ENCODE results near the gene ARHGAP6. TPM values are rescaled to one million over a fixed set of nuclear protein-coding genes. Genes with fewer than 3 reads are reported as not detected.

The ARHGAP6 gene
- total RNA-seq, 1 experiment from 2014 or later, result 0.10 TPM

GRCh38 chrX:11484290-11484689, 181.4 kb downstream of the ARHGAP6 start:
- TF ChIP-seq ZNF274 (IDR thresholded peaks at IDR 0.05; ENCODE audit: low read depth, low read length), result no peak
- TF ChIP-seq MAX (IDR thresholded peaks at IDR 0.05), result no peak
- TF ChIP-seq POLR2A (IDR thresholded peaks at IDR 0.05; ENCODE audit: borderline replicate concordance, extremely low read depth, insufficient read depth, insufficient read length), result no peak
- TF ChIP-seq EZH2phosphoT487 (IDR thresholded peaks at IDR 0.05; ENCODE audit: borderline replicate concordance), result no peak
- TF ChIP-seq SP1 (IDR thresholded peaks at IDR 0.05; ENCODE audit: low read depth), result no peak
- TF ChIP-seq ELF1 (IDR thresholded peaks at IDR 0.05; ENCODE audit: borderline replicate concordance, low read depth), result no peak
- TF ChIP-seq, protein P1, sequence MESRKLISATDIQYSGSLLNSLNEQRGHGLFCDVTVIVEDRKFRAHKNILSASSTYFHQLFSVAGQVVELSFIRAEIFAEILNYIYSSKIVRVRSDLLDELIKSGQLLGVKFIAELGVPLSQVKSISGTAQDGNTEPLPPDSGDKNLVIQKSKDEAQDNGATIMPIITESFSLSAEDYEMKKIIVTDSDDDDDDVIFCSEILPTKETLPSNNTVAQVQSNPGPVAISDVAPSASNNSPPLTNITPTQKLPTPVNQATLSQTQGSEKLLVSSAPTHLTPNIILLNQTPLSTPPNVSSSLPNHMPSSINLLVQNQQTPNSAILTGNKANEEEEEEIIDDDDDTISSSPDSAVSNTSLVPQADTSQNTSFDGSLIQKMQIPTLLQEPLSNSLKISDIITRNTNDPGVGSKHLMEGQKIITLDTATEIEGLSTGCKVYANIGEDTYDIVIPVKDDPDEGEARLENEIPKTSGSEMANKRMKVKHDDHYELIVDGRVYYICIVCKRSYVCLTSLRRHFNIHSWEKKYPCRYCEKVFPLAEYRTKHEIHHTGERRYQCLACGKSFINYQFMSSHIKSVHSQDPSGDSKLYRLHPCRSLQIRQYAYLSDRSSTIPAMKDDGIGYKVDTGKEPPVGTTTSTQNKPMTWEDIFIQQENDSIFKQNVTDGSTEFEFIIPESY (IDR thresholded peaks at IDR 0.05; ENCODE audit: extremely low read depth, insufficient replicate concordance, low read length), result no peak
- TF ChIP-seq SIN3A (IDR thresholded peaks at IDR 0.05; ENCODE audit: low read depth), result no peak
- TF ChIP-seq, protein P2, sequence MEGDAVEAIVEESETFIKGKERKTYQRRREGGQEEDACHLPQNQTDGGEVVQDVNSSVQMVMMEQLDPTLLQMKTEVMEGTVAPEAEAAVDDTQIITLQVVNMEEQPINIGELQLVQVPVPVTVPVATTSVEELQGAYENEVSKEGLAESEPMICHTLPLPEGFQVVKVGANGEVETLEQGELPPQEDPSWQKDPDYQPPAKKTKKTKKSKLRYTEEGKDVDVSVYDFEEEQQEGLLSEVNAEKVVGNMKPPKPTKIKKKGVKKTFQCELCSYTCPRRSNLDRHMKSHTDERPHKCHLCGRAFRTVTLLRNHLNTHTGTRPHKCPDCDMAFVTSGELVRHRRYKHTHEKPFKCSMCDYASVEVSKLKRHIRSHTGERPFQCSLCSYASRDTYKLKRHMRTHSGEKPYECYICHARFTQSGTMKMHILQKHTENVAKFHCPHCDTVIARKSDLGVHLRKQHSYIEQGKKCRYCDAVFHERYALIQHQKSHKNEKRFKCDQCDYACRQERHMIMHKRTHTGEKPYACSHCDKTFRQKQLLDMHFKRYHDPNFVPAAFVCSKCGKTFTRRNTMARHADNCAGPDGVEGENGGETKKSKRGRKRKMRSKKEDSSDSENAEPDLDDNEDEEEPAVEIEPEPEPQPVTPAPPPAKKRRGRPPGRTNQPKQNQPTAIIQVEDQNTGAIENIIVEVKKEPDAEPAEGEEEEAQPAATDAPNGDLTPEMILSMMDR (IDR thresholded peaks at IDR 0.05 in 2 of 3, conservative IDR thresholded peaks at IDR 0.05 in 1 of 3; ENCODE audit: borderline replicate concordance in 1 of 3, insufficient read depth in 1 of 3, low read depth in 2 of 3, low read length in 2 of 3), result no peak
- TF ChIP-seq, protein P3, sequence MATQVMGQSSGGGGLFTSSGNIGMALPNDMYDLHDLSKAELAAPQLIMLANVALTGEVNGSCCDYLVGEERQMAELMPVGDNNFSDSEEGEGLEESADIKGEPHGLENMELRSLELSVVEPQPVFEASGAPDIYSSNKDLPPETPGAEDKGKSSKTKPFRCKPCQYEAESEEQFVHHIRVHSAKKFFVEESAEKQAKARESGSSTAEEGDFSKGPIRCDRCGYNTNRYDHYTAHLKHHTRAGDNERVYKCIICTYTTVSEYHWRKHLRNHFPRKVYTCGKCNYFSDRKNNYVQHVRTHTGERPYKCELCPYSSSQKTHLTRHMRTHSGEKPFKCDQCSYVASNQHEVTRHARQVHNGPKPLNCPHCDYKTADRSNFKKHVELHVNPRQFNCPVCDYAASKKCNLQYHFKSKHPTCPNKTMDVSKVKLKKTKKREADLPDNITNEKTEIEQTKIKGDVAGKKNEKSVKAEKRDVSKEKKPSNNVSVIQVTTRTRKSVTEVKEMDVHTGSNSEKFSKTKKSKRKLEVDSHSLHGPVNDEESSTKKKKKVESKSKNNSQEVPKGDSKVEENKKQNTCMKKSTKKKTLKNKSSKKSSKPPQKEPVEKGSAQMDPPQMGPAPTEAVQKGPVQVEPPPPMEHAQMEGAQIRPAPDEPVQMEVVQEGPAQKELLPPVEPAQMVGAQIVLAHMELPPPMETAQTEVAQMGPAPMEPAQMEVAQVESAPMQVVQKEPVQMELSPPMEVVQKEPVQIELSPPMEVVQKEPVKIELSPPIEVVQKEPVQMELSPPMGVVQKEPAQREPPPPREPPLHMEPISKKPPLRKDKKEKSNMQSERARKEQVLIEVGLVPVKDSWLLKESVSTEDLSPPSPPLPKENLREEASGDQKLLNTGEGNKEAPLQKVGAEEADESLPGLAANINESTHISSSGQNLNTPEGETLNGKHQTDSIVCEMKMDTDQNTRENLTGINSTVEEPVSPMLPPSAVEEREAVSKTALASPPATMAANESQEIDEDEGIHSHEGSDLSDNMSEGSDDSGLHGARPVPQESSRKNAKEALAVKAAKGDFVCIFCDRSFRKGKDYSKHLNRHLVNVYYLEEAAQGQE (IDR thresholded peaks at IDR 0.05; ENCODE audit: low read depth), result no peak
- no peak for TF ChIP-seq EGR1 (IDR thresholded peaks at IDR 0.05; ENCODE audit: low read depth)
- TF ChIP-seq ATF3 (IDR thresholded peaks at IDR 0.05), result no peak
- no peak for TF ChIP-seq EZH2 (IDR thresholded peaks at IDR 0.05)
- no peak for TF ChIP-seq POLR2AphosphoS5 (IDR thresholded peaks at IDR 0.05; ENCODE audit: low read depth, low read length)
- no peak for TF ChIP-seq ZFX (IDR thresholded peaks at IDR 0.05)
- no peak for TF ChIP-seq FOSL1 (IDR thresholded peaks at IDR 0.05; ENCODE audit: low read depth)
- TF ChIP-seq RAD21 (IDR thresholded peaks at IDR 0.05; ENCODE audit: low read depth), result no peak
- TF ChIP-seq YY1 (IDR thresholded peaks at IDR 0.05; ENCODE audit: extremely low read depth, insufficient replicate concordance, low read depth, low read length), result no peak
- ATAC-seq, result no peak
- intact Hi-C loops (cut with micrococcal nuclease), result no loop called here
- no peak overlapping the region for H3K4me2 ChIP-seq (ENCODE audit: low read length)
- no peaks in the 10 kb centered on the region for H3K36me3 ChIP-seq (ENCODE audit: control insufficient read depth in 1 of 2, insufficient read depth in 2 of 2, low read length in 2 of 2)
- no peak overlapping the region for H3K27ac ChIP-seq (ENCODE audit: low read depth, low read length)
- no peak overlapping the region for H3K4me3 ChIP-seq (replicated peaks in 1 of 2; ENCODE audit: low read depth in 1 of 2, low read length in 2 of 2)
- ChIA-PET CTCF (no interaction called here), POLR2A (no interaction called here), RAD21 (ENCODE audit: low non-redundant PET in 1 of 2, low total read pairs in 2 of 2, uncharacterized antibody in 2 of 2, unreplicated experiment in 2 of 2) (no interaction called here)
- H2AFZ ChIP-seq (ENCODE audit: low read depth, low read length, poor library complexity, severe bottlenecking), result no peak overlapping the region
- H3K9ac ChIP-seq (ENCODE audit: low read length), result no peak overlapping the region
- no peaks in the 10 kb centered on the region for H3K27me3 ChIP-seq (ENCODE audit: insufficient read depth, low read length)
- no peak for DNase-seq (ENCODE audit: low read depth, low spot score)
- no peaks in the 10 kb centered on the region for H3K4me1 ChIP-seq (ENCODE audit: control insufficient read depth in 1 of 2, insufficient read depth in 2 of 2, low read length in 2 of 2)
- no peaks in the 10 kb centered on the region for H3K79me2 ChIP-seq (ENCODE audit: insufficient read depth, low read length)
- H4K20me1 ChIP-seq (ENCODE audit: insufficient read depth), result no peaks in the 10 kb centered on the region
- no peaks in the 10 kb centered on the region for H3K9me2 ChIP-seq (ENCODE audit: insufficient read depth)
- H3K9me3 ChIP-seq (ENCODE audit: control insufficient read depth in 1 of 2, insufficient read depth in 1 of 2, low read depth in 1 of 2, low read length in 2 of 2), result no peaks in the 10 kb centered on the region
- BruUV-seq (replicated peaks), result no TSS peak

Measured in HCT116 (cell line).